IMR-90 (cell line): ENCODE data around the gene RHO. TPM values are rescaled to one million over a fixed set of nuclear protein-coding genes. Genes with fewer than 3 reads are reported as not detected.

Experiments
- ATAC-seq: fragments of 200-7000 bp; cut with Tn5 transposase; 2 replicates; pipeline ENCODE4 v1.9.1; 2020; ENCODE audit warnings: low read depth, mild to moderate bottlenecking, moderate library complexity
- BruUV-seq: library from RNA; stranded (reverse); fragments of 400-500 nt; replicated peaks from 2 replicates; lab custom pipeline; 2021; lab: Mats Ljungman, UMichigan
- CTCF ChIA-PET: fragments of 300-600 bp; formaldehyde crosslinking; extraction: SDS; loops from one replicate; lab custom pipeline; 2021; ENCODE audit warnings: antibody characterized with exemption; lab: Yijun Ruan, JAX
- POLR2A ChIA-PET: fragments of 300-600 bp; sonication (Branson Sonifier 250); formaldehyde crosslinking; loops from one replicate; lab custom pipeline; 2022; ENCODE audit warnings: antibody characterized with exemption; ENCODE audit not compliant: unreplicated experiment; lab: Charles Lee
- DNase-seq: peaks from one replicate; pipeline ENCODE4 v3.0.0; 2013
- H2AFZ ChIP-seq: replicated peaks from 2 replicates; pipeline ENCODE3; 2013; ENCODE audit warnings: low read length, mild to moderate bottlenecking; ENCODE audit not compliant: poor library complexity
- H2AK5ac ChIP-seq: 2 replicates; pipeline ENCODE4 v1.6.1; 2013; ENCODE audit warnings: low read depth, low read length, inconsistent platforms
- H2AK9ac ChIP-seq: replicated peaks from 2 replicates; pipeline ENCODE3; 2013; ENCODE audit warnings: mild to moderate bottlenecking, low read depth, low read length, moderate library complexity; ENCODE audit not compliant: poor library complexity
- H2BK120ac ChIP-seq: 2 replicates; pipeline ENCODE4 v1.6.1; 2013; ENCODE audit warnings: low read depth, low read length, inconsistent platforms
- H2BK15ac ChIP-seq: 3 replicates; pipeline ENCODE4 v1.6.1; 2013; ENCODE audit warnings: low read depth, low read length, inconsistent platforms
- H2BK20ac ChIP-seq: 2 replicates; pipeline ENCODE4 v1.6.1; 2013; ENCODE audit warnings: low read depth, mild to moderate bottlenecking, inconsistent platforms, low read length, moderate library complexity
- H2BK5ac ChIP-seq: 2 replicates; pipeline ENCODE4 v1.6.1; 2013; ENCODE audit warnings: mild to moderate bottlenecking, low read depth, low read length, inconsistent platforms; ENCODE audit not compliant: poor library complexity, severe bottlenecking
- H3K14ac ChIP-seq: replicated peaks from 2 replicates; pipeline ENCODE4 v1.6.1; 2013; ENCODE audit warnings: low read depth, low read length, inconsistent platforms
- H3K18ac ChIP-seq: 2 replicates; pipeline ENCODE4 v1.6.1; 2013; ENCODE audit warnings: low read depth, low read length, control low read depth
- H3K23ac ChIP-seq: 2 replicates; pipeline ENCODE4 v1.6.1; 2013; ENCODE audit warnings: low read depth, low read length, inconsistent platforms
- H3K27ac ChIP-seq: 2 replicates; pipeline ENCODE4 v1.5.1; 2013; ENCODE audit warnings: mild to moderate bottlenecking, control low read depth, low read length; ENCODE audit not compliant: insufficient read depth
- H3K27me3 ChIP-seq: 2 replicates; pipeline ENCODE4 v1.6.1; 2013; ENCODE audit warnings: low read length; ENCODE audit not compliant: control insufficient read depth, insufficient read depth
- H3K36me3 ChIP-seq: 2 replicates; pipeline ENCODE4 v1.6.1; 2013; ENCODE audit warnings: low read length, mixed read lengths; ENCODE audit not compliant: control insufficient read depth, insufficient read depth
- H3K4ac ChIP-seq: 2 replicates; pipeline ENCODE4 v1.6.1; 2013; ENCODE audit warnings: low read depth, low read length, inconsistent platforms
- H3K4me1 ChIP-seq: 2 replicates; pipeline ENCODE4 v1.6.1; 2013; ENCODE audit warnings: low read length, mixed read lengths; ENCODE audit not compliant: control insufficient read depth, insufficient read depth
- H3K4me2 ChIP-seq: 2 replicates; pipeline ENCODE4 v1.6.1; 2013; ENCODE audit warnings: low read depth, mild to moderate bottlenecking, control low read depth, low read length, moderate library complexity
- H3K4me3 ChIP-seq: 2 replicates; pipeline ENCODE4 v1.5.1; 2013; ENCODE audit warnings: low read depth, mild to moderate bottlenecking, control low read depth, low read length, moderate library complexity; ENCODE audit not compliant: insufficient read depth
- H3K56ac ChIP-seq: 2 replicates; pipeline ENCODE4 v1.6.1; 2013; ENCODE audit warnings: low read length, inconsistent platforms; ENCODE audit not compliant: insufficient read depth; ENCODE audit errors: extremely low read depth
- H3K79me1 ChIP-seq, 2 experiments: 2 replicates each; pipeline ENCODE4 v1.6.1; 2013; ENCODE audit warnings: low read length in 2 of 2, inconsistent platforms in 1 of 2, low read depth in 1 of 2
- H3K9ac ChIP-seq: 2 replicates; pipeline ENCODE4 v1.6.1; 2013; ENCODE audit warnings: low read depth, low read length, control low read depth
- H3K9me1 ChIP-seq: 2 replicates; pipeline ENCODE4 v1.6.1; 2013; ENCODE audit warnings: low read length, inconsistent platforms; ENCODE audit not compliant: insufficient read depth
- H3K9me3 ChIP-seq: 2 replicates; pipeline ENCODE4 v1.6.1; 2013; ENCODE audit warnings: low read length; ENCODE audit not compliant: control insufficient read depth, insufficient read depth
- H4K20me1 ChIP-seq: 2 replicates; pipeline ENCODE4 v1.6.1; 2013; ENCODE audit warnings: low read length, inconsistent platforms; ENCODE audit not compliant: insufficient read depth
- H4K5ac ChIP-seq: 2 replicates; pipeline ENCODE4 v1.6.1; 2013; ENCODE audit warnings: mild to moderate bottlenecking, low read depth, low read length, control low read depth
- H4K8ac ChIP-seq, 2 experiments: 2 replicates each; pipeline ENCODE4 v1.6.1; 2013; ENCODE audit warnings: low read depth in 2 of 2, low read length in 2 of 2, control low read depth in 1 of 2, inconsistent platforms in 1 of 2
- H4K91ac ChIP-seq: 2 replicates; pipeline ENCODE4 v1.6.1; 2013; ENCODE audit warnings: low read depth, low read length, inconsistent platforms; ENCODE audit not compliant: insufficient read depth
- MAZ ChIP-seq: IDR thresholded peaks from 2 replicates; pipeline ENCODE4 v1.6.1; 2012; ENCODE audit warnings: low read depth, mild to moderate bottlenecking, low read length, improper control_type of control experiment, moderate library complexity, borderline replicate concordance
- NFE2L2 ChIP-seq: fragments of 150-350 bp; IDR thresholded peaks from 2 replicates; pipeline ENCODE4 v1.6.1; 2016; ENCODE audit warnings: low read depth, mild to moderate bottlenecking, low read length
- RCOR1 ChIP-seq: IDR thresholded peaks from 2 replicates; pipeline ENCODE4 v1.6.1; 2012; ENCODE audit warnings: mild to moderate bottlenecking, low read length, improper control_type of control experiment; ENCODE audit not compliant: insufficient replicate concordance
- WGBS, 2 experiments: methylation state at CpG; one replicate each; pipeline versions ENCODE4 v1.1.5 to v1.1.7; 2013; ENCODE audit warnings: missing lambda C conversion rate in 2 of 2; ENCODE audit not compliant: insufficient read length in 1 of 2; ENCODE audit errors: extremely low coverage in 2 of 2; 5-methylcytosine and 5-hydroxymethylcytosine counted together
- dilution Hi-C: fragments of 300-500 bp; cut with HindIII; formaldehyde crosslinking; loops from one replicate; pipeline ENCODE4 v1.14.3; 2018; ENCODE audit warnings: low sequenced_read_pairs; ENCODE audit not compliant: unreplicated experiment
- in situ Hi-C: fragments of 300-500 bp; cut with MboI; formaldehyde crosslinking; loops from 3 replicates; pipeline ENCODE4 v1.14.3; 2019; ENCODE audit warnings: low sequenced_read_pairs, inconsistent platforms, mixed read lengths
- intact Hi-C: fragments of 100-400 bp; cut with micrococcal nuclease; formaldehyde crosslinking; loops from 2 replicates; pipeline ENCODE4 v1.10.0; 2022
- polyA plus RNA-seq, 3 experiments: library from polyadenylated mRNA; depleted of rRNA; stranded (reverse); fragments of >200 nt; gene quantifications; 2 replicates each; pipeline ENCODE4 v1.2.3, GENCODE V29; 2012; ENCODE audit warnings: low replicate concordance in 1 of 3
- total RNA-seq: library from RNA; depleted of rRNA; stranded (reverse); fragments of >200 nt; gene quantifications from 2 replicates; pipeline ENCODE4 v1.2.3, GENCODE V29; 2012

RHO gene
- total and polyA plus RNA-seq, 2 of the 4 experiments (the other 2 are of a cell fraction) = not detected

- in situ Hi-C loops (no loop called here), intact Hi-C loops (loop anchor here (2.0 to 5.0 kb wide), 2 partner anchors 36 to 118 kb away; partner anchors contain the start of gene IFT122), dilution Hi-C loops (no loop called here)
- H3K27me3 ChIP-seq = no peaks in the 10 kb centered on the region
- H3K18ac ChIP-seq = peak overlapping the region; percentile 99
- POLR2A ChIA-PET = no interaction called here
- CTCF ChIA-PET = interaction anchor here (1.8 kb wide), 1 partner anchor 70 kb away, joined by 4 read pairs; no protein-coding TSS in a partner anchor
- peak overlapping the region; percentile 98 for H3K27ac ChIP-seq
- H3K9ac ChIP-seq = peak overlapping the region; percentile 94
- peak overlapping the region; percentile 95; the same call in 2 of the 3 replicates for H2BK15ac ChIP-seq
- H2BK20ac ChIP-seq = peak overlapping the region; percentile 95
- peak overlapping the region; percentile 98 for H3K4ac ChIP-seq
- H4K8ac ChIP-seq = peak overlapping the region; percentile 79 to 99
- BruUV-seq = no TSS peak
- peak; percentile 60 for ATAC-seq
- peak overlapping the region; percentile 24 for H3K4me3 ChIP-seq
- peak overlapping the region; percentile 96 for H2BK5ac ChIP-seq
- TF ChIP-seq NFE2L2 = no peak
- TF ChIP-seq MAZ = peak; percentile 67; the same call in 1 of the 2 replicates
- peak; percentile 37 for TF ChIP-seq RCOR1
- peak overlapping the region; percentile 58; the same call in 1 of the 2 replicates for H3K23ac ChIP-seq
- H3K79me1 ChIP-seq = peaks cover 13 to 41% of the 10 kb centered on the region in 2 experiments; a peak in 3 of 4 replicates
- peak overlapping the region; percentile 96 for H3K14ac ChIP-seq
- H2AFZ ChIP-seq = peak overlapping the region; percentile 74
- H4K91ac ChIP-seq = peak overlapping the region; percentile 97
- no peaks in the 10 kb centered on the region for H3K9me3 ChIP-seq
- H3K56ac ChIP-seq = peak overlapping the region; percentile 94
- peaks cover 25% of the 10 kb centered on the region for H3K9me1 ChIP-seq
- H3K4me2 ChIP-seq = peak overlapping the region; percentile 93
- H4K20me1 ChIP-seq = no peaks in the 10 kb centered on the region
- H2AK9ac ChIP-seq = peak overlapping the region; percentile 96
- H2BK120ac ChIP-seq = peak overlapping the region; percentile 88
- H4K5ac ChIP-seq = peak overlapping the region; percentile 100
- H3K4me1 ChIP-seq = peaks cover 37% of the 10 kb centered on the region
- H3K36me3 ChIP-seq = peaks cover 49% of the 10 kb centered on the region
- WGBS, 2 experiments = 80% methylated on average over 1 of the region's 16 CpGs; no CpG with 5 or more reads in 1 of the 2 experiments
- H2AK5ac ChIP-seq = peak overlapping the region; percentile 96
- DNase-seq = peak; percentile 56
Observed at GRCh38 chr3:129560269-129560787, 31.9 kb downstream of the RHO start.
